AG04449 (cell line): ENCODE results near the gene CAMTA1.

Source experiments
- CTCF ChIA-PET: fragments of 350-600 bp; formaldehyde crosslinking; extraction: SDS; loops from one replicate; lab custom pipeline; 2021; ENCODE audit warnings: antibody characterized with exemption; lab: Yijun Ruan, JAX
- POLR2A ChIA-PET: fragments of 400-600, 350-600 bp; formaldehyde crosslinking; extraction: SDS; loops from one replicate; lab custom pipeline; 2020; ENCODE audit warnings: antibody characterized with exemption, inconsistent platforms; lab: Yijun Ruan, JAX
- DNase-seq: peaks from one replicate; pipeline ENCODE4 v3.0.0-alpha.2; 2010; ENCODE audit warnings: low read depth, low spot score
- H3K4me3 ChIP-seq: 2 replicates; pipeline ENCODE4 v1.5.1; 2011; ENCODE audit warnings: low read depth, mild to moderate bottlenecking, control low read depth, low read length
- TF ChIP-seq, protein P1 (sequence below): IDR thresholded peaks from one replicate; pipeline ENCODE4 v1.5.1; 2011; ENCODE audit warnings: mild to moderate bottlenecking, moderate library complexity, low read length, control low read depth, inconsistent platforms; ENCODE audit not compliant: insufficient read depth; ENCODE audit errors: missing control alignments

CAMTA1 gene

DNA sequence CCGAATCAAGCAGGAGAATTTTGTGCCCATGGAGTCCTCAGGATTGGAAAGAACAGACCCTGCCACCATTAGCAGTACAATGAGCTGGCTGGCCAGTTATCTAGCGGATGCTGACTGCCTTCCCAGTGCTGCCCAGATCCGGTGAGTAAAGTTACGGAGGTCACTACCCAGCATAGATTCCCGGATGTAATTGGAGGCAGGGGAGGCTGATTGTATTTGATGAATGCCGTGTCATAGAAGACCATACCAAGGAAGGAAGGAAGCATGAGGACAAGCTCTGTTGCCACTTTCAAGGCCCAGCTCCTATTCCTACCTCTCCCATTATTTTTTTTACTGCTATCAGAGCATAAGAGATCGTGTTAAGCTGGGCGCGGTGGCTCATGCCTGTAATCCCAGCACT lies 959.6 kb downstream of the CAMTA1 start:
- ChIA-PET POLR2A (no interaction called here), CTCF (interaction anchor here (0.6 to 11.5 kb wide), 3 partner anchors 10 to 790 kb away, joined by 3 to 1214 read pairs (median 8); no protein-coding TSS in a partner anchor)
- H3K4me3 ChIP-seq = no peak overlapping the region
- no peak for DNase-seq
- TF ChIP-seq, protein P1, sequence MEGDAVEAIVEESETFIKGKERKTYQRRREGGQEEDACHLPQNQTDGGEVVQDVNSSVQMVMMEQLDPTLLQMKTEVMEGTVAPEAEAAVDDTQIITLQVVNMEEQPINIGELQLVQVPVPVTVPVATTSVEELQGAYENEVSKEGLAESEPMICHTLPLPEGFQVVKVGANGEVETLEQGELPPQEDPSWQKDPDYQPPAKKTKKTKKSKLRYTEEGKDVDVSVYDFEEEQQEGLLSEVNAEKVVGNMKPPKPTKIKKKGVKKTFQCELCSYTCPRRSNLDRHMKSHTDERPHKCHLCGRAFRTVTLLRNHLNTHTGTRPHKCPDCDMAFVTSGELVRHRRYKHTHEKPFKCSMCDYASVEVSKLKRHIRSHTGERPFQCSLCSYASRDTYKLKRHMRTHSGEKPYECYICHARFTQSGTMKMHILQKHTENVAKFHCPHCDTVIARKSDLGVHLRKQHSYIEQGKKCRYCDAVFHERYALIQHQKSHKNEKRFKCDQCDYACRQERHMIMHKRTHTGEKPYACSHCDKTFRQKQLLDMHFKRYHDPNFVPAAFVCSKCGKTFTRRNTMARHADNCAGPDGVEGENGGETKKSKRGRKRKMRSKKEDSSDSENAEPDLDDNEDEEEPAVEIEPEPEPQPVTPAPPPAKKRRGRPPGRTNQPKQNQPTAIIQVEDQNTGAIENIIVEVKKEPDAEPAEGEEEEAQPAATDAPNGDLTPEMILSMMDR = no peak

DNA sequence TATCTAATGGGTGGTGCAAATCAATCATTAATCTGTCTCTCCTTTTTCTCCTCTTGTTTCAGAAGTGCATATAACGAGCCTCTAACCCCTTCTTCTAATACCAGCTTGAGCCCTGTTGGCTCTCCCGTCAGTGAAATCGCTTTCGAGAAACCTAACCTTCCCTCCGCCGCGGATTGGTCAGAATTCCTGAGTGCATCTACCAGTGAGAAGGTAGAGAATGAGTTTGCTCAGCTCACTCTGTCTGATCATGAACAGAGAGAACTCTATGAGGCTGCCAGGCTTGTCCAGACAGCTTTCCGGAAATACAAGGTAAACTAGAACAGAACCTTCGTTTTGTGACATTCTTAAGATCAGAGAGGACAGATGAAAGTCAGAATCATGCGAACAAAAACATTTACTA lies 960.5 kb downstream of the CAMTA1 start:
- H3K4me3 ChIP-seq = no peak overlapping the region
- TF ChIP-seq, protein P1 = no peak
- CTCF ChIA-PET = interaction anchor here (0.6 to 11.5 kb wide), 3 partner anchors 9 to 74 kb away, joined by 3 to 1214 read pairs (median 8); no protein-coding TSS in a partner anchor
- POLR2A ChIA-PET = no interaction called here
- DNase-seq = no peak

DNA sequence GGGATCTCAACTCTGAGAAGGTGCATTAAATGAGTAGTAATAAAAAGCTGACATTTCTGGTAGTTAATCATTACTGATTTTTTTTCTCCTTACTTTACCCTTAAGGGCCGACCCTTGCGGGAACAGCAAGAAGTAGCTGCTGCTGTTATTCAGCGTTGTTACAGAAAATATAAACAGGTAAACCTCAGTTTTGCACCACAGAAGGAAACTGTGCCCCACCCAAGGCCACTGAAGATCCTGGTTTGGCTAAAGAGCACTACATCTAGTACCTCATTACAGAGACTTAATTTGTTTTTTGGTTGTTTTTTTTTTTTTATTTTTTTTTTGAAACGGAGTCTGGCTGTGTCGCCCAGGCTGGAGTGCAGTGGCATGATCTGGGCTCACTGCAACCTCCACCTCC lies 962.4 kb downstream of the CAMTA1 start:
- ChIA-PET POLR2A (no interaction called here), CTCF (interaction anchor here (7.3 to 11.5 kb wide), 2 partner anchors 9 to 76 kb away, joined by 146 to 1214 read pairs; no protein-coding TSS in a partner anchor)
- TF ChIP-seq, protein P1 = no peak
- DNase-seq = no peak
- H3K4me3 ChIP-seq = no peak overlapping the region

DNA sequence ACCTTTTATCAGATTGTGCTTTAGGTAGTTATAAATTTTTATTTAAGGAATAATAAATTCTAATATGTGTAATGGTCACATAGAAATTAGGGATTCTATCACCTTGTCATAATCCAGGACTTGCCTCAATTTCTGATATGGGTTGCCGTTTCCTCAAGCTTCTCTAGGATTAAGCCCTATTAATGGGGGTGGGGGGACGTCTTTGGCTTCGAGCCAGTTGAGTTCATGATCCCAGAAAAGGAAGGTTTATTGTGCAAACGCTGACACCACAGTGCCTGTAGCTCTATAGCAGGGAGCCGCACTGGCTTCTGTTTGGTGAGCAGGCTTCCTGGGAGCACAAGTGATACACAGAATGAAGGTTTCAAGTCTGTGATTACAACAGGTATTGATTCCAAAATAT lies 963.9 kb downstream of the CAMTA1 start:
- POLR2A ChIA-PET = no interaction called here
- TF ChIP-seq, protein P1 = no peak
- no peak for DNase-seq
- CTCF ChIA-PET = interaction anchor here (1.1 to 11.5 kb wide), 5 partner anchors 10 to 101 kb away, joined by 3 to 1214 read pairs (median 4); no protein-coding TSS in a partner anchor
- no peak overlapping the region for H3K4me3 ChIP-seq

DNA sequence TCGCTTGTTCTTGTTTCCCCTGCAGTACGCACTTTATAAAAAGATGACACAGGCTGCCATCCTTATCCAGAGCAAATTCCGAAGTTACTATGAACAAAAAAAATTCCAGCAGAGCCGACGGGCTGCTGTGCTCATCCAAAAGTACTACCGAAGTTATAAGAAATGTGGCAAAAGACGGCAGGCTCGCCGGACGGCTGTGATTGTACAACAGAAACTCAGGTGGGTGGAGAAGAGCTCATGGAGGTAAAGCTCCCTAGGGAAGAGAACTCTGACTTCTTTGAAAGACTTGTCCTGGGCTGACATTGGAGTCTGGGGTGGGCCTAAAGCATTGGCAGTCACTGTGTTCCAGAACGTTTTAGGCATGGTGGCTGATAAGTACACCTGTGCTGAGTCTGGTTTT lies 965.9 kb downstream of the CAMTA1 start:
- ChIA-PET CTCF (interaction anchor here (1.0 to 11.5 kb wide), 14 partner anchors 11 to 708 kb away, joined by 3 to 1214 read pairs (median 16); no protein-coding TSS in a partner anchor), POLR2A (no interaction called here)

More for the DNA sequence above, 965.9 kb downstream of the CAMTA1 start:
- H3K4me3 ChIP-seq = no peak overlapping the region
- TF ChIP-seq, protein P1 = no peak
- DNase-seq = no peak
